Left colon (tissue), 2 donors: ENCODE measurements around the gene CNR2. TPM values are rescaled to one million over a fixed set of nuclear protein-coding genes. Genes with fewer than 3 reads are reported as not detected.
"Not testable (repeated sequence)": the region's sequence is repeated elsewhere in the genome, so short reads cannot be mapped to it uniquely, and the experiment has no call there.

Source experiments
- ATAC-seq: fragments of 200-7000 bp; cut with Tn5 transposase; one replicate; pipeline ENCODE4 v1.9.1; 2020; ENCODE audit warnings: mild to moderate bottlenecking, moderate library complexity
- DNase-seq, 2 donors: peaks; one replicate each; pipeline ENCODE4 v3.0.0-alpha.2; 2020
- intact Hi-C, 2 donors: fragments of 100-400 bp; cut with DNase I in 1 of 2; cut with micrococcal nuclease in 1 of 2; formaldehyde crosslinking; loops; one replicate each; pipeline versions ENCODE4 v1.11.2 to v1.14.0; 2022; cut with DNase I, micrococcal nuclease
- total RNA-seq, 2 donors: library from RNA; stranded (reverse); fragmentation: NEBNext Ultra II Directional; extraction: Animal tissue kit (Norgen Biotek cat#: 25700); gene quantifications; one replicate each; pipeline ENCODE4 v1.2.1, GENCODE V29; 2021
- donor health status: DM: no; HTN: no; CAD: no.
- donor health status: DM: yes; HTN: yes; CAD: no.

The CNR2 gene
- total RNA-seq, 2 donors from 2014 or later = 0.09 to 0.39 TPM

DNA sequence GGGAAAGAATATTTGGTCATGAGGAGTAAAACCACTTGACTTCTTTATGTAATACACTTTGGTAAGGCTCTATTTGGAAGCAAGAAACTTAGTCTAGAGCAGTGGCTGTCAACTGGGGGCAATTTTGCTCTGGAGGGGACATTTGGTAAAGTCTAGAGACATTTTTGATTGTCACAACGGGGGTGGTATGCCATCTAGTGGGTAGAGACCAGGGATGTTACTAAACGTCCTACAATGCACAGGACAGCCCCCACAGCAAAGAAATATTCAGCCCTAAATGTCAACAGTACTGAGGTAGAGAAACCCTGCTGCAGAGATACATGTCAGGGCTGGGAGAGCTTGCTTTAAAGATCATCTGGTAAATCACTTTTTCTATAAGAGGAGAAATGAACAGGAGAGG lies 58.6 kb downstream of the CNR2 start:
- DNase-seq (no peak), ATAC-seq (no peak)
- intact Hi-C loops = no loop called here

DNA sequence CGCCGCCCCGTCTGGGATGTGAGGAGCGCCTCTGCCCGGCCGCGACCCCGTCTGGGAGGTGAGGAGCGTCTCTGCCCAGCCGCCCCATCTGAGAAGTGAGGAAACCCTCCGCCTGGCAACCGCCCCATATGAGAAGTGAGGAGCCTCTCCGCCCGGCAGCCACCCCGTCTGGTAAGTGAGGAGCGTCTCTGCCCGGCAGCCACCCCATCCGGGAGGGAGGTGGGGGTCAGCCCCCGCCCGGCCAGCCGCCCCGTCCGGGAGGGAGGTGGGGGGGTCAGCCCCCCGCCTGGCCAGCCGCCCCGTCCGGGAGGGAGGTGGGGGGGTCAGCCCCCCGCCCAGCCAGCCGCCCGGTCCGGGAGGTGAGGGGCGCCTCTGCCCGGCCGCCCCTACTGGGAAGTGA lies 60.0 kb downstream of the CNR2 start:
- DNase-seq, intact Hi-C loops, ATAC-seq: not testable (repeated sequence)

DNA sequence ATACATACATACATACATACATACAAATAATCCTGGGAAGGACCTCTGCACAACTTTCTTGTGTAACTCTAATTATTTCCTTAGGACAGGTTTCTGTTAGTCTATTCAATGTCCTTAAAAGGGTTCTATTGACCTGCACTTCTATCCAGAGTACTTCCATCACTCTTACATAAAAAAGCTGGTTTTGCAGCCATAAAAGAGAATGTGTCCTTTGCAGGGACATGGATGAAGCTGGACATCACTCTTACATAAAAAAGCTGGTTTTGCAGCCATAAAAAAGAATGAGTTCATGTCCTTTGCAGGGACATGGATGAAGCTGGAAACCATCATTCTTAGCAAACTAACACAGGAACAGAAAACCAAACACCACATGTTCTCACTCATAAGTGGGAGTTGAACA lies 61.8 kb downstream of the CNR2 start:
- DNase-seq, ATAC-seq, intact Hi-C loops: not testable (repeated sequence)

DNA sequence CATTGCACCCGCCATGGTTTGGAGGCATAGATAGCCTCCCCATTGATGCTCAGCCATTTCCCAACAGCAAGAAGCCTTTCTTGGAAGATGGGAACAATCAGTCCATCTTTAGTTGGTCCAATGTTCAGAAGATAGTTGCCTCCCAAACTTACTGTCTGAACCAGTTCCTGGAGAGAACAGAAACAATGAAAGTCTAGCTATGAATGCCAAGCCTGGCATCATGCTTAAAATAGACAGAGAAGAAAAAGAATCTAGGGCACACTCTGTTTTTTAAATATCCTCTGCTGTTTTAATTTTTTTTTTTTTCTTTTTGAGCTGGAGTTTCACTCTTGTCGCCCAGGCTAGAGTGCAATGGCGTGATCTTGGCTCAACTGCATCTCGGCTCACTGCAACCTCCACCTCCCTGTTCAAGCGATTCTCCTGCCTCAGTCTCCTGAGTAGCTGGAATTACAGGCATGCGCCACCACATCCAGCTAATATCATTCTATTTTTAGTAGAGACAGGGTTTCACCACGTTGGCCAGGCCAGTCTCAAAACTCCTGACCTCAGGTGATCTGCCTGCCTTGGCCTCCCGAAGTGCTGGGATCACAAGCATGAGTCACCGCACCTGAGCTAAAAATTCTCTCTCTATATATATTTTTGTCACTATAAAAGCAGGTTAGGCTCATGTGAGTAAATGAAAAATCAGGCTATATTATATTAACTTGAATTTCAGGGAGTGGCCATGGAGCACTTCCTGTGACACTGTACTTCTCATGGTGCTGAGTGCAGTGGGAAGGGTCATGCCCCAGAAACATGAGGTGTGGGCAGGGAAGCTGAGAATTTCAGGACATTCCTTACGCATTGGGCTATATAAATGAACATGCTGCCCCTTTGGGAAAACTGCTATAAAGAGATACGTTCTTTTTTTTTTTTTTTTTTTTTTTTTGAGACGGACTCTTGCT lies 64.2 kb downstream of the CNR2 start:
- no peak for DNase-seq
- intact Hi-C loops = no loop called here

DNA sequence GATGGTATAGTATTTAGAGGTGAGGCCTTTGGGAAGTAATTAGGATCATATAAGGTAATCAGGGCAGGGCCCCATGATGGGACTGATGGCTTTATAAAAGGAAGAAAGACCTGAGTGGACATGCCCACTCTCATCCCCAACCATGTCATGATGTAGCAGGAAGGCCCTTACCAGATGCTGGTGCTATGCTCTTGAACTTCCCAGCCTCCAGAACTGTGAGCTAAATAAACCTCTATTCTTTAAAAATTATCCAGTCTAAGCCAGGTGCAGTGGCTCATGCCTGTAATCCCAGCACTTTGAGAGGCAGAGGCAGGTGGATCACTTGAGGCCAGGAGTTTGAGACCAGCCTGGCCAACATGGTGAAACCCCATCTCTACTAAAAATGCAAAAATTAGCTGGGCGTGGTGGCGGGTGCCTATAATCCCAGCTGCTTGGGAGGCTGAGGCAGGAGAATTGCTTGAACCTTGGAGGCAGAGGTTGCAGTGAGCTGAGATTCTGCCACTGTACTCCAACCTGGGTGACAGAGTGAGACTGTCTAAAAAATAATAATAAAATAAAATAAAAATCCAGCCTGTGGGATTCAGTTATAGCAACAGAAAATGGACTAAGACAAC lies 65.6 kb downstream of the CNR2 start:
- ATAC-seq, DNase-seq, intact Hi-C loops: not testable (repeated sequence)

More for the DNA sequence above, 64.2 kb downstream of the CNR2 start:
- no peak for ATAC-seq

DNA sequence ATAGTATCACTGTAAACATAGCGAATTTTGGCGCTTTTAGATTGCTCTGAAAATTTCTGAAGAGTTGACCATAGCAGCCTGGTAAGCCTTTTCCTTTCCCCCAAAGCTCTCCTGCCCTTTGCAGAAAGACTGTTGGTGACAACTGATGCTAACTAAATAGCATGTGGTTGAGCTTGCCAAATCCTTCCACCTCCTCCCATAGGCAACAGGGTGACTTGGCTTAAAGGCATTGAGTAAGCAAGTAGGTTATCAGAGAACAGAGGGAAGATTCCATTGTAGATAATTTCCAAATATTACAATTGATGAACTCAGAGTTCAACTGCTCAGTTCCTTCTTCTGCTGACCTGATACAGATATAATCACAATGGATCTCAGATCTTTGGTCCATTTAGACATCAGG lies 68.0 kb downstream of the CNR2 start:
- intact Hi-C loops = no loop called here
- no peak for DNase-seq
- ATAC-seq = no peak

DNA sequence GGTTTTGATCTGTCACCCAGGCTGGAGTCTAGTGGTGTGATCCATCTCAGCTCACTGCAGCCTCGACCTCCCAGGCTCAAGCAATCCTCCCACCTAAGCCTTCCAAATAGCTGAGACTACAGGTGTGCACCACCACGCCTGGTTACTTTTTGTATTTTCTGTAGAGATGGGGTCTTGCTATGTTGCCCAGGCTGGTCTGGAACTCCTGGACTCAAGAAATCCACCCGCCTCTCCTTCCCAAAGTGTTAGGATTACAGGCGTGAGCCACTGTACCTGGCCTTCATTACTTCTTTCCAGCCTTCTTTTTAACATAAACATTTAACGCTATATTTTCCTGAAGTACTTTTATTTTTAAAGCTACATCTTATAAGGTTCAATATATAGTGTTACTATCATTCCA lies 69.5 kb downstream of the CNR2 start:
- DNase-seq (no peak), ATAC-seq (no peak)
- intact Hi-C loops = no loop called here

DNA sequence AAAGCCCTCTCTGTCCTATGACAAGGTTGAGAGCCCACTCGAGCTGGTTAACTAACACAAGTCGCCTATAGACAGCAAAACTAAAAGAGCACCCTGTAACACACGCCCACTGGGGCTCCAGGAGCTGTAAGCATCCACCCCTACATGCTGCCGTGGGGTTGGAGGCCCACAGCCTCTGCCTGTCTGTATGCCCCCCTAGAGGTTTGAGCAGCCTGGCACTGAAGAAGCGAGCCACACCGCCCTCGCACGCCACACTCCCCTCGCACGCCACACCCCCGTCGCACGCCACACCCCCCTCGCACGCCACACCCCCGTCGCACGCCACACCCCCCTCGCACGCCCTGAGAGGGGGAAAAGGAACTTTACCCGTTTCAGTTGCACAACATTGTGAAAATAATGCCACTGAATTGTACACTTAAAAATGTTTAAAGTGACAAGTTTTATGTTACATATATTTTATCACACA lies 74.7 kb downstream of the CNR2 start:
- ATAC-seq (peak; percentile 98), DNase-seq (peak; percentile 71 to 82)
- intact Hi-C loops = no loop called here

DNA sequence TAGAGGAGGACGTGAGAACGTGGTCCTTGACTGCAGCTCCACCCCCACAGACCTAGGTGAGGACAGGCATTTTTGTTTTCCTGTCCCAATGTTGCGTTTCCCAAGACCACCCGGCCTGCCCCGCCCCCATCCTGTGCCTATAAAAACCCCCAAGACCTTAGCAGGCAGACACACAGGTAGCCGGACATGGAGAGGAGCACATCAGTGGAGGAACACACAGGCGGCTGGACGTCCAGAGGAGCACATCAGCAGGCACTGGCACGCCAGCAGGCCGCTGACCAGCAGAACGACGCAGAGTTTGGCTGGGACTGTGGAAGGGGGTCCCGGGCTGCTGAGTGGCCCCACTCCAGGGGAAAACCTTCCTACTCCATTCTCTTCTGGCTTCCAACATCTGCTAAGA lies 75.3 kb downstream of the CNR2 start:
- ATAC-seq (peak; percentile 19), DNase-seq (peak in 1 of 2 donors; percentile 28)
- intact Hi-C loops = no loop called here

DNA sequence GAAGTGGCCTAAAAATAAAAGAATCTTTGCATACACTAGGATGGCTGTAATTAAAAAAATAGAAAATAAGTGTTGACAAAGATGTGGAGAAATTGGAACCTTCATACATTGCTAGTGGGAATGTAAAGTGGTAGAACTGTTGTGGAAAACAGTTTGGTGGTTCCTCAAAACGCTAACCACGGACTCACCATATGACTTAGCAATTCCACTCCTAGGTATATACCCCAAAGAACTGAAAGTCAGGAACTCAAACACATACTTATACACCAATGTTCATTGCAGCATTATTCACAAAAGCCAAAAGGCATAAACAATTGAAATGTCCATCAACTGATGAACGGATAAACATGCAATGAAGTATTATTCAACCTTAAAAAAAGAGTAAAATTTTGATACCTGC lies 77.1 kb downstream of the CNR2 start:
- intact Hi-C loops = no loop called here
- no peak for ATAC-seq

DNA sequence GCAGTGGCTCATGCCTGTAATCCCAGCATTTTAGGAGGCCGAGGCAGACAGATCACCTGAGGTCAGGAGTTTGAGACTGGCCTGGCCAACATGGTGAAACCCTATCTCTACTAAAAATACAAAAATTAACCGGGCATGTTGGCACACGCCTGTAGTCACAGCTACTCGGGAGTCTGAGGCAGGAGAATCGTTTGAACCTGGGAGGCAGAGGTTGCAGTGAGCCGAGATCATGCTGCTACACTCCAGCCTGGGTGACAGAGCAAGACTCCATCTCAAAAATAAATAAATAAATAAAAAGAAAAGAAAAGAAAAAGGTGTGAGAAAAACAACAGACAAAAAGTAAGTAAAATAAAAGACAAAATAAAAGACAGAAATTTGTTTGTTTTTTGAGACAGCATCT lies 79.0 kb downstream of the CNR2 start:
- not testable (repeated sequence) for ATAC-seq, DNase-seq

More for the DNA sequence above, 77.1 kb downstream of the CNR2 start:
- DNase-seq = no peak

DNA sequence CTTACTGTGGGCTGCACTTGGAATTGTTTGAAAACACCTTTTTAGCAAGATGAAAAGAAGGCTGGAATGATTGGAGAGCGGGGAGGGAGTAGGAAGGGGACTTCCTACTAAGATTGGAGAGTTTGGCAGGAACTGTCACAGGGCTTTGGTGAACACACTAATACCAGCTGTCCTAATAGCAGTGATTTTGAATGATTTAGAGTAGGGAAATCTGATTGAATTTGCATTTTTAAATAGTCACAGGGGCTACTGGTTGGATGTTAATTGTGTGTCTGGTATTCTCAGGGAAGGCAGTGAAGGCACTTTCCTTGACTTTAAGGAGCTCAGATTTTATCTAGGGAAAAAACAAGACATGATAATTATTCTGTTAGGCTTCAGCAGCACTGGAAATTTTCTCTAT lies 85.4 kb downstream of the CNR2 start:
- intact Hi-C loops = no loop called here
- DNase-seq (no peak), ATAC-seq (no peak)

More for the DNA sequence above, 79.0 kb downstream of the CNR2 start:
- intact Hi-C loops = not testable (repeated sequence)

DNA sequence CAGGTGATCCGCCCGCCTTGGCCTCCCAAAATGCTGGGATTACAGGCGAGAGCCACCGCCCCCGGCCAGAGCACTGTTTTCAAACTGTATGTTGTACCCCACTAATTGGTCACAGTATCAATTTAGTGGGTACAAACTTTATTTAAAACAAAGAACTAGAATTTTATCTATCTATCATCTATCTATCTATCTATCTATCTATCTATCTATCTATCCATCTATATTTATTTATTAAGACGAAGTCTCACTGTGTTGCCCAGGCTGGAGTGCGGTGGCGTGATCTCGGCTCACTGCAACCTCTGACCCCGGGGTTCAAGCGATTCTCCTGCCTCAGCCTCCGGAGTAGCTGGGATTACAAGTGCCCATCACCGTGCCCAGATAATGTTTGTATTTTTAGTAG lies 86.6 kb downstream of the CNR2 start:
- DNase-seq, ATAC-seq, intact Hi-C loops: not testable (repeated sequence)

DNA sequence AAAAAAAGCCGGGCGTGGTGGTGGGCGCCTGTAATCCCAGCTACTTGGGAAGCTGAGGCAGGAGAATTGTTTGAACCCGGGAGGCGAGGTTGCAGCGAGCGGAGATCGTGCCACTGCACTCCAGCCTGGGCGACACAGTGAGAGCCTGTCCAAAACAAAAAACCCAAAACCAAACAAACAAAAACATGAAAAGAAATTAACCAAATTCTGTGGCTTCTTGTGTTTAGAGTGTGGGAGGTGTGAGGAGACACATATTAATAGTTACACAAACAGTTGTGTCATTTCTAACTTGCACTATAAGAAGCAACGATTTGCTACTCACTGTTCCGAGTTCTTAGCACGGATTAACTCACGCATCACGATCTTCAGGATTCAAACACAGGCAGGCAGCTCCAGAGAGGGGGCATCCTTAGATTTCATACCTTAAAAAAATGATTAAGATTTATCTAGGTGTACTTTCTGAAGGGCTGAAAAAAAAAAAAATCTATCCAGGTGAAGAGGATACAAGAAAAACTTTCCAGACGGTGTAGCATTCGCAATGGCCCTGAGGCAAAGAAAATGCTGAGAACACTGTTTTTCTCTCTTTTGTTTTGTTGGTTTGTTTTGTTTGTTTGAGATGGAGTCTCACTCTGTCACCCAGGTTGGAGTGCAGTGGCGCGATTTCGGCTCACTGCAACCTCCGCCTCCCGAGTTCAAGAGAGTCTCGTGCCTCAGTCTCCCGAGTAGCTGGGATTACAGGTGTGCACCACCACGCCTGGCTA lies 87.2 kb downstream of the CNR2 start:
- ATAC-seq (no peak), DNase-seq (no peak)
- intact Hi-C loops = no loop called here

DNA sequence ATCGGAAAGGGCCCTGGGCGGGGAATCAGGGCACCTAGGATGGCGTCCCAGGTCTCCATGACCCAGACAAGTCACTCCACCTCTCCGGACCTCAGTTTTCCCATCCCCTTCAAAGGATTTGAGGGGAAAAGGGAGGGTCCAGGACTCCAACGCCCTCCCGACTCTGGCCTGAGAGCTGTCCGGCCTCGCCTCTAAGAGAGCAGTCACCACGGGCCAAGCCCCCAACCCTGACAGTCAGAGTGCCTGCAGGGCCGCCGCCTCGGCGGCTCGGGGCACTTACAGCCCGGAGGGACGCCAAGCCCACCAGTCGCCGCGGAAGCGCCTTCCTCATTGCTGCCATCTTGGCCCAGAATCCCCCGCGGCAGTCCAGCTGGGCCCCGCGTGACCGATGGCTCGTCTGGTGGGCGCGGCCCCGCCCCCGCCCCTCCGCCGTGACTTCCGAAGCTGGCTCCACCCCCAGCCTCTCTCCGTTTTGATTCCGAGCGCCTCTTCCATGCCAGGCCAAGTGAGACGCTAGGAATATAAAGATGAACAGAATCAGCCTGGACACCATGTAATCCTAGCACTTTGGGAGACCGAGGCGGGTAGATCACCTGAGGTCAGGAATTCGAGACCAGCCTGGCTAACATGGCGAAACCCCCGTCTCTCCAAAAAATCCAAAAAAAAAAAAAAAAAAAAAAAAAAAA lies 87.9 kb downstream of the CNR2 start, which contains the start of gene HMGCL:
TSS of gene HMGCL (minus strand) at position 354 of the 686 bp plus-strand sequence. CDS start at position 340, 14 bp downstream.
- intact Hi-C loops = no loop called here
- DNase-seq (peak; percentile 91 to 94), ATAC-seq (peak; percentile 99)

DNA sequence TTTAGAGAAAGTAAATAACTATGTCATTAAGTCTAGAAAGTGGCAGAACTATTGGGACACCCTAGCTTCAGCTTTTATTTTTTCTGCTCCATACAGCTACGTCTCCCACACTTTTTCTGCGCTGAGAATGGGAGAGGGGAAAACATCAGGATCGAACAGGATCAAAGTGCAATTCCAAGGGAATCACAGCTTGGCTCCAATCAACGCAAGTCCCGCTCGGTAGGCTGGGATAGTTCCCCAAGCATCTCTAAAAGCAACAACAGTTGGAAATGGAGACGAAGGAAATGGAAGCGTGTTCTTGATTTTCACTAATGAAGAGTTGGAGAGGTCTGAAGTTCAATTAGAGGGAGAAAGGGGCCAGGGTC lies 88.5 kb downstream of the CNR2 start:
- ATAC-seq (peak; percentile 53), DNase-seq (no peak)
- intact Hi-C loops = no loop called here

DNA sequence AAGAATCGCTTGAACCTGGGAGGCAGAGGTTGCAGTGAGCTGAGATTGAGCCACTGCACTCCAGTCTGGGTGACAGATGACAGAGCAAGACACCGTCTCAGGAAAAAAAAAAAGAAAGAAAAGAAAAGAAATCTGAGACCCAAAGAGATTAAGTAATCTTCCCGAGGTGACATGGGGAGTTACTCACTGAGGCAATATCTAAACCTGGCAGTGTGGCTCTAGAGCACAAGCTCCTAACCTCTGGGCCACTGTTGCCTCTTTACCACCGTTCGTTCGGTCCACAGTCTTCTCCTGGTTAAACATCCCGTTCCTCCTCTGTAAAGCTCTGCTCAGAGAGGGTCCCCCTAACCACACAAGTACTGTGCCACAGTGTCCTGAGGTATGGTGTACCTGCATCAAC lies 89.4 kb downstream of the CNR2 start:
- intact Hi-C loops = no loop called here
- ATAC-seq (no peak), DNase-seq (no peak)
